Measurements from ENCODE around the gene MAD1L1. TPM values are rescaled to one million over a fixed set of nuclear protein-coding genes. Genes with fewer than 3 reads are reported as not detected.
"Not testable (repeated sequence)": the region's sequence is repeated elsewhere in the genome, so short reads cannot be mapped to it uniquely, and the experiment has no call there.

MAD1L1 gene
- total RNA-seq, 2 experiments from 2014 or later = 157 to 160 TPM

- no peak for TF ChIP-seq CTCF (IDR thresholded peaks at IDR 0.05)
- no peak for DNase-seq
- Mint-ChIP-seq H3K4me3 (no peak overlapping the region), H3K36me3 (ENCODE audit: low read depth) (peaks cover 72% of the 10 kb centered on the region), H3K27ac (peak overlapping the region; percentile 92), H3K9me3 (no peaks in the 10 kb centered on the region), H3K4me1 (ENCODE audit: low read depth) (peaks cover 69% of the 10 kb centered on the region), H3K27me3 (no peaks in the 10 kb centered on the region)
- Histone ChIP-seq H3K36me3 (ENCODE audit: insufficient read depth, low read length) (peaks cover 39% of the 10 kb centered on the region), H3K27me3 (ENCODE audit: control insufficient read depth in 1 of 2, insufficient read depth in 2 of 2, low read length in 2 of 2) (no peaks in the 10 kb centered on the region), H3K27ac (ENCODE audit: low read depth in 1 of 2, low read length in 2 of 2) (no peak overlapping the region), H3K4me1 (ENCODE audit: insufficient read depth, low read length) (peaks cover 50% of the 10 kb centered on the region), H3K9me3 (ENCODE audit: control insufficient read depth in 1 of 2, insufficient read depth in 1 of 2, low read length in 2 of 2) (no peaks in the 10 kb centered on the region), H3K4me3 (ENCODE audit: low read length) (no peak overlapping the region)
- no peak for ATAC-seq (ENCODE audit: poor library complexity)
- intact Hi-C loops (cut with DNase I, micrococcal nuclease) = no loop called here
- POLR2A ChIA-PET = no interaction called here
- CTCF ChIA-PET = no interaction called here
These were observed 302.2 kb downstream of the MAD1L1 start for GRCh38 chr7:1930381-1931065.

GRCh38 chr7:1929349-1929925 is 303.3 kb downstream of the MAD1L1 start:
- Histone ChIP-seq H3K36me3 (ENCODE audit: insufficient read depth, low read length) (peaks cover 33% of the 10 kb centered on the region), H3K4me1 (ENCODE audit: insufficient read depth, low read length) (peaks cover 51% of the 10 kb centered on the region)
- intact Hi-C loops (cut with DNase I, micrococcal nuclease) = loop anchor here (5.0 to 10.0 kb wide), 5 partner anchors 37 to 265 kb away; no protein-coding TSS in a partner anchor
- H3K4me3 Mint-ChIP-seq = peak overlapping the region; percentile 49
- peaks cover 74% of the 10 kb centered on the region for H3K4me1 Mint-ChIP-seq (ENCODE audit: low read depth)
- not testable (repeated sequence) for H3K27me3 ChIP-seq (ENCODE audit: control insufficient read depth in 1 of 2, insufficient read depth in 2 of 2, low read length in 2 of 2); H3K9me3 ChIP-seq (ENCODE audit: control insufficient read depth in 1 of 2, insufficient read depth in 1 of 2, low read length in 2 of 2); H3K9me3 Mint-ChIP-seq; H3K27ac ChIP-seq (ENCODE audit: low read depth in 1 of 2, low read length in 2 of 2); ATAC-seq (ENCODE audit: poor library complexity); DNase-seq; H3K4me3 ChIP-seq (ENCODE audit: low read length); H3K27me3 Mint-ChIP-seq
- peak overlapping the region; percentile 89 for H3K27ac Mint-ChIP-seq
- H3K36me3 Mint-ChIP-seq (ENCODE audit: low read depth) = peaks cover 69% of the 10 kb centered on the region
- ChIA-PET POLR2A (interaction anchor here (1.0 to 5.5 kb wide), 3 partner anchors 9 to 109 kb away, joined by 3 to 206 read pairs (median 3); no protein-coding TSS in a partner anchor), CTCF (interaction anchor here (0.7 kb wide), 1 partner anchor 157 kb away, joined by 3 read pairs; no protein-coding TSS in a partner anchor)

- Mint-ChIP-seq H3K4me3 (peak overlapping the region; percentile 67), H3K9me3 (no peaks in the 10 kb centered on the region), H3K4me1 (ENCODE audit: low read depth) (peaks cover 74% of the 10 kb centered on the region), H3K27ac (peak overlapping the region; percentile 89), H3K27me3 (no peaks in the 10 kb centered on the region), H3K36me3 (ENCODE audit: low read depth) (peaks cover 69% of the 10 kb centered on the region)
- DNase-seq = no peak
- Histone ChIP-seq H3K27me3 (ENCODE audit: control insufficient read depth in 1 of 2, insufficient read depth in 2 of 2, low read length in 2 of 2) (no peaks in the 10 kb centered on the region), H3K27ac (ENCODE audit: low read depth in 1 of 2, low read length in 2 of 2) (no peak overlapping the region), H3K36me3 (ENCODE audit: insufficient read depth, low read length) (peaks cover 34% of the 10 kb centered on the region), H3K9me3 (ENCODE audit: control insufficient read depth in 1 of 2, insufficient read depth in 1 of 2, low read length in 2 of 2) (no peaks in the 10 kb centered on the region), H3K4me1 (ENCODE audit: insufficient read depth, low read length) (peaks cover 57% of the 10 kb centered on the region), H3K4me3 (ENCODE audit: low read length) (no peak overlapping the region)
- CTCF ChIA-PET = interaction anchor here (0.5 to 0.7 kb wide), 2 partner anchors 158 to 392 kb away, joined by 3 read pairs; no protein-coding TSS in a partner anchor
- no peak for ATAC-seq (ENCODE audit: poor library complexity)
- POLR2A ChIA-PET = interaction anchor here (1.0 to 5.5 kb wide), 3 partner anchors 9 to 109 kb away, joined by 3 to 206 read pairs (median 3); no protein-coding TSS in a partner anchor
- intact Hi-C loops (cut with DNase I, micrococcal nuclease) = loop anchor here (5.0 to 10.0 kb wide), 5 partner anchors 36 to 264 kb away; no protein-coding TSS in a partner anchor
- no peak for TF ChIP-seq CTCF (IDR thresholded peaks at IDR 0.05)
These were observed 303.9 kb downstream of the MAD1L1 start for GRCh38 chr7:1928645-1929348.
